HG02870 (cell line): Measurements from ENCODE around the gene CORO2A.

Experiments used
- ATAC-seq: cut with Tn5 transposase; IDR thresholded peaks from one replicate; pipeline ENCODE4 v1.9.1; 2021; ENCODE audit warnings: mild to moderate bottlenecking, moderate library complexity; ENCODE audit not compliant: unreplicated experiment

Gene CORO2A

DNA sequence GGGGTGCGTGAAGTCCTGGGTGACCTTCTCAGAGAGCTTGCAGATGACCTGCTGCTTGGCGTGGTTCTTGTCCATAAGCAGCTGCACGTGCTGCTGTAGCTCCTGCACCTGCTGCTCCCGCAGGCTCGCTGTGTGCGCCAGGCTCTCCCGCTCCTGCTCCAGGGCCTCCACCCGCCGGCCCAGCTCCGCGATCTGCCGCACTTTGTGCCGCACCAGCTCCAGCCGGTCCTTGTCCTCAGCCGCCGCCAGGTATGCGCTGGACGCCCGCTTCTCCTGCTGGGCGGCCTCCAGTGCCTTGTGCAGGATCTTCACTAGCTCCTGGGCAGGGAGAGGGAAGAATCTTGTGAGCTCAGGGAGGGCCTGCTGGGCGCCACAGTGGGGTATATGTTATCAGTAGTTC is 28.5 kb upstream of the CORO2A start:
- ATAC-seq = no peak

DNA sequence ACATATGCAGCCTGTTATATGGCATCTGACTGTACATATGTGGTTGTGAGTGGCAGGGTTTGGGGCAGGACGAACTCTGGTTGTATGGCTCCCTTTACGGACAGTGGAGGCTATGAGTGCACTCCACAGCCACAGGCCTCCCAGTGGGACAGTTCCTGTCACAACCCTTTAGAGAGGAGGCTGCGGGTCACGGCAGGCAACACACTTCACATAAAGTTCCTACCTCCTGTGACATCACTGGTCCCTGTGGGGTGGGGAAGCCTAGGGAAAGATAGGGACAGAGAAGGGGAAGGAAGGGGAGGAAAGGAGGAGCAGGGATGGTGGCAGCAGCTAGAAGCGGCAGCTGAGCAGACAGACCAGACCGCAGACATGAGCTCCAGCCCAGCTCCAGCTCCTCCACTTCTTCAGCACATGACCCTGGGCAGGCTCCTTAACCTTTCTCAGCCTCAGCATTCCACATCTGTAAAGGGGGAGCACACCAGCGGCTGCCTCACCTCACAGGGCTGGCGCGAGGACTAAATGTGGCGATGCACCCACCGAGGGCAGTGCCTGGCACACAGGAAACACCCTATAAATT is 27.4 kb upstream of the CORO2A start:
- ATAC-seq = no peak

DNA sequence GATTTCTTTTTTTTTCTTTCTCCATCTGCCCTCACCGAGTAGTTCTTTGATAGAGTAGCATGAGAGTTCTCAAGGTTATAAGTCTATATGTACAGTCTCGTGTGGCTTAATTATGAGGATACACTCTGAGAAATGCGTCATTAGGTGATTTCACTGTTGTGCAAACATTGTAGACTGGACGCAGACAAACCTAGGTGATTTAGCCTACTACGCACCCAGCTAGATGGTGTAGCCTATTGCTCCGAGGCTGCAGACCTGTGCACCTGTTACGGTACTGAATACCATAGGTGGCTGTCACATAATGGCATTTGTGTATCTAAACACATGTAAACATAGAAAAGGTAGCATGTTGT is 26.9 kb upstream of the CORO2A start:
- no peak for ATAC-seq

DNA sequence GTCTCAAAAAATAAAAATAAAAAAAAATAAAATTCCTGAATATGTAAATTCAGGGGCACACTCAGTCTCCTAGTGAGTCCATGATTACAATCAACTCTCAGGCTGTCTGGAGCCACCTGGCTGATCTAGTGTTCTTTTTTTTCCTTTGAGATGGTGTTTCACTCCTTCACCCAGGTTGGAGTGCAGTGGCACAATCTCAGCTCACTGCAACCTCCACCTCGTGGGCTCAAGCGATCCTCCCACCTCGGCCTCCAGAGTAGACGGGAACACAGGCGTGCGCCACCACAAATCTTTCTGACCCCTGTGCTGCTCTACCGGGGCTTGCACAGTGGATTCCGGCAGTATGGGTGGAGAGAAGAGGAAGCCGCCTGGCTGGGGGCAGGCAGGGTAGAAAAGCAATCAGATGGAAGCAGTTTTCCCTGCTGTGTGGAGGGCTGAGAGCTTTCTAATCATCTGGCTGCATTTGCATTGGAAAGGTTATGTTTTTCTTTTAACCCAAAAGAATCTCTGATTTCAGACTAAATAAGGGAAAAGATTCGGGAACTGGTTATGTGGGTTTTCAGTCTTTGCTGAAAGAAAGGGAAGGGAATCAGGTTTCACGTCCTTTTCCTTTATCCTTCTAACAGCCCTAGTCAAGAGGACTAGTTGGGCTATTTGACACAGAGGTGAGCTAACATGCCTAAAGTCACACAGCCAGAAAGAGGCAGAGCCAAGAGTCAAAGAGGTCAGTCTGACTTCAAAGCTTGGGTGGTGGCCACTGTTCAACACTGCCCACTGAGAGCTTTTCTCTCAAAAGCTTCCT is 26.3 kb upstream of the CORO2A start:
- ATAC-seq = no peak

DNA sequence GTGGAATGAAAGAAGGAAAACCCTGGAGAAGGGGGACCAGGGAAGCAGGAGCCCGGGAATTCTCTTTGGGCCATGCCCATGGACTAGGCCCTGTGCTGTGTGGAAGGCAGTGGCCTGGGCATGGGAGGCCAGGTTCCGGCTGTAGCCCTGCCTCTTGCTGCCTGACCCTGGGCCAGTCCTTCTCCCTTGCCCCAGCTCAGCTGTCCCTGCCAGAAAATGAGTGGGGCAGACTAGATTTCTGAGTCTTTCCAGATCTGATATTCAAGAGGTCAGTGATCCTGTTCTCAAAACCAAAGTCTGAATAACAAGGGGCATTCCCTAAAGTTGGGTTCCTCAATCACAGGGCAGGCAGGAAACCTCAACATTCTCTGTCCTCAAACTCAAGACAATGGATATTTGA is 24.8 kb upstream of the CORO2A start:
- no peak for ATAC-seq

DNA sequence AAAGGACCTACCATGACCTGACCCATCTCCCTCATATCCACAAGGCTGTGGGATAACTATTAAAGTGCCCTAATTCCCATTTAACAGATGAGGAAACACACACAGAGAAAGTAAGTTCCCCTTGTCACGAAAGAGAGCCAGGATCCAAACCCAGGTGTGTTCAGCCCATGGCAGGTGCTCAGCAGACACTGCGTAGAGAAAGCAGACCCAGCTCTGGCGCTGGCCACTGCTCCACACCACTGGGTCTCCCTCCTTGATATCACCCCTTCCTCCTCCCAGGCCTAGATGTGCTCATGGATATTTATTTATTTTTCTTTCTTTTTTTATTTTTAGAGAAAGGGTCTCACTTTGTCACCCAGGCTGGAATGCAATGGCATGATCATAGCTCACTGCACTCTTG is 24.0 kb upstream of the CORO2A start:
- ATAC-seq = no peak

DNA sequence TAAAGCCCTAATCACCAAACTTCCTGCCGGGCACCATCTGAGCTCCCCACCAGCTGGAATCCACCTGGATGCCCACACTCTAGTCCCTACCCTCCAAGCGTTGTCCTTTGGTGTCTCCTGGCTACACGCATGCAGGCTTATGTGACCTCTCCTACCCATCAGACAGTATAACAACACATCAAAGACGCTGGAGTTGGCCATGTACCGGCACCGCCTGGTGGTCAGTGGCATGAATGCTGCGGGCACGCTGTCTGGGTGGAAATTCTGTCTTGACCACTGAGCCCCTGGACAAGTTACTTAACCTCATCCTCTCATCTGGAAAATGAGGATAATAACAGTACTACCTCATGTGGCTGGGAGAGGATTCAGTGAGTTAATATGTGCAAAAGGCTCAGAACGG is 23.4 kb upstream of the CORO2A start:
- ATAC-seq = no peak

DNA sequence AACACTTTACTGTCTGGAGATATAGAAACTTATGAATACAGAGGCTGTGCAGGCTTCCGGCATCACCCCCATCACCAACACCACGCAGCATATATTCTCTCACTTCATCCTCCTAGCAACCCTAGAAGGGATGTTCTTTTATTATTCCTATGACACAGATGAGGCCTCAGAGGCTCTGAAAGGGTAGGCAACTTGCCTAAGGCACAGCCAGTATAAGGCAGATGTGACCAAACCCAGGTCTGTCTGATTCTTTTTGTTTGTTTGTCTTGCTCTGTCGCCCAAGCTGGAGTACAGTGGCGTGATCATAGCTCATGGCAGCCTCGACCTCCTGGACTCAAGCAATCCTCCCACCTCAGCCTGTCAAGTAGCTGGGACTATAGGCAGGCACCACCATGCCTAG is 22.8 kb upstream of the CORO2A start:
- no peak for ATAC-seq

DNA sequence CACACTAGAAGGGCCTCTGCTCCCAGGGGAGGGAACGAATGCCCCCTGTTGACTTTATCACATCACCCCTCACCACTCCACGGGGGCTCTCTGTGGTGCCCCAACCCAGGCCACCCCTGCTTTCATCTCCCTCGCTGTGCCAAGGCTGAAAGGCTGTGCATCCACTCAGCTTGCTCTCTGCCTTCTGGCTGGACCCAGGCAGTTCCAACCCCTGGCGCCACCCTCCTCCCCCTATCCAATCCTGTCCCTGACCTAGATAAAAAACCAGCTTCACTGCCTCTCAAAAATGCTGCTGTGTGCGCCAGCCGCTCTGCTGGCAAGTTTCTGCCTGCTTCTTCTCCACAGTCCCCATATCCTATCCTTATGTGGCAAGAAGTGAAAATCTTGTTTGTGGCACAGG is 22.4 kb upstream of the CORO2A start:
- ATAC-seq = no peak

DNA sequence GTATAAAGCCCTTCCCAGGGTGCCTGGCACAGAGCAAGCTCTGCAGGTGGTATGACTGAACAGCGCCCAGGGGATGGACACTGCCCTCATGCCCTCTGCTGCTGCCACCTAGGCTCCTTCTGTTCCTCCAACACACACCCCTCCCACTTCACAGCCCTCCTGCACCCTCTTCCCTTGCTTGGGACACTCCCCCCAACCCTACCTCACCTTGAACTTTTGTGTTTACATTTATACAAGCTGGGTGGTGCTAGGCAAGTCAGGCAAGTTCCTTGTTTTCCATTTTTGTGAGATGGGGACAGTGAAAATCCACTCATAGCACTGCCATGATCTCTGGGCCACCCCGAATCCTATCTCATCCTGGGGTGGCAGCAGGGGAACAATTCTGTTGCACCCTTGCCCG is 18.8 kb upstream of the CORO2A start:
- no peak for ATAC-seq

DNA sequence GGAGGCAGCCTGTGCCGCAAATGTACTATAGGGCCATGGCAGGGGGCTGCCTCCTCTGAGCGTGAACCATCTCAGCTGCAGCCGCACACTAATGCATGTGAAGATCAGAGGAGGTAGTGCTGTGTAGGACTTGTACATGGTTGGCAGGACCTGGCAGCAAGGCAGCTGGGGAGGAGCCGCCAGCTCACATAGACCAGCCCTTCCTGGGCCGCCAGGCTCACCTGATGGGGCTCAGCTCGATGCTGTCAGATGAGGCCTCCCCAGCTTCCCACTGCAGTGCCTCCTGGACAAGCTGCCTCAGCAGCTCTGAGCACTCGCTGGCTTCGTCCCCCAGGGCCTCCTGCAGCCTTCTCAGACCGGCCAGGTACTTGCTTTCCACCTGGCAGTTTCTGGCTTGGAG is 18.0 kb upstream of the CORO2A start:
- ATAC-seq = no peak

DNA sequence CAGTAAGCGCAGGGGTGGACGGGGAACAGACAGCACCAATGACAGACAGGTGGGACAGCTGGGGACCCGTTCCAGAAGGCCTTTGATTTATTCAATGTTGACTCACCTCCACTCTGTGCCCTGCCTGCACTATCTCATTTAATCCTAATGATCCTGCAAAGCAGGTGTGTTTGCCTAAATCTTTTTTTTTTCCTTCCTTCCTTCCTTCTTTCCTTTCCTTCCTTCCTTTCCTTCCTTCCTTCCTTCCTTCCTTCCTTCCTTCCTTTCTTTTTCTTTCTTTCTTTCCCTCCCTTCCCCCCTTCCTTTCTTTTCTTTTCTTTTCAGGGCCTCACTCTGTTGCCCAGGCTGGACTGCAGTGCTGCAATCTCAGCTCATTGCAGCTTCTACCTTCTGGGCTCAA is 17.1 kb upstream of the CORO2A start:
- ATAC-seq = no peak

DNA sequence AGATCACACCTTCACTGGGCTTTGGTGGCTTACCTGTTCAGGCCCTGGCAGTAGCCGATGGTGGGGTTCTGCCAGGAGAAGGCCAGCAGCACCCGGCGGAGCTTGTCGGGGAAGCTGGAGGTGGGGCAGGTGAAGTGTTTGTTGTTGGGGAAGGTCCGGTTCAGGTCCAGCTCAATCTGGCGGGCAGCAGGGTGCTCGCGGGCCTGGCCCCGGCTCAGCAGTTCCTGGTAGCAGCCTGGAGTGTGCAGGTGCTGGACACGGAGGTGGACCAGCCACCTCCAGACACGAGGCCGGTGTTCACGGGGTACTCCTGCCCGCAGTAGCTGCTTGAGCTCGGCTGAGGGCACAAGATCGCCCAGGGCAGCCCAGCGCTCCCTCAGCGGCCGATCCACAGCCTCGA is 16.2 kb upstream of the CORO2A start:
- no peak for ATAC-seq

DNA sequence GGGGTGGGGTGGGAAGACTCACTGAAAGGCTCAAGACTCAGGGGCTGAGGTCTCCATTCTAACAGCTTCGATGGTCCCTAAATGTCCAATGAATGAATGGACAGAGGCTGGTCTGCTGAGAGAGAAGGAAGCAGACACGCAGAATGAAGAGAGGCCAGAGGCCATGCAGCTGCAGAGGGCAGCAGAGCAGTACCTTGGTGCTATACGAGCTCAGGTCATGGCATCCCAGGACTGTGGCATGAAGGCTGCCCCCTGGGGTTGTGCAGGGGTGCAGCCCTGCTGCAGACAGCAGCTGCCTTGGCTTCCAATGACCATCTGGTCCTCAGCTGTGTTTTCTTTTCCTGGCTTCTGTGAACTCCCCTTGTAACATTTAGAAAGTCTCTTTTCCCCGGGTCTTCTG is 15.2 kb upstream of the CORO2A start:
- ATAC-seq = no peak

DNA sequence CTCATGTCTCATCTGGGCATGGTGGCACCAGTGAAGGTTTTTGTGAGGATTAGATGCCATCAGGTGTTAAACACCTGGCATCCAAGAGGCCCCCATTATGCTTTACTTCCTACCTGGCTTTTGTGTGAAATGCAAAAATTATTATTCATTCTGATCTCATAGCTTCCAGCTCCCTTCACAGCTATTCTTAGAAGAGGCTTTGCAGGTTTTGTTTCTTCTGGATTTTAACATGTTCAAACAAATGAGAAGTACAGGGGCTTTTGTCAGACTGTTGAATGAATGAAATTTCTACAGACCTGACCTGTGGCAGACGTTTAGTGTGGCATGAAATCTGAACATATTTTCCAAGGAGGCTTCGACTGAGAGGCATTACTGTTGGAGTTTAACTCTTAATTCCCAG is 14.3 kb upstream of the CORO2A start:
- ATAC-seq = no peak

DNA sequence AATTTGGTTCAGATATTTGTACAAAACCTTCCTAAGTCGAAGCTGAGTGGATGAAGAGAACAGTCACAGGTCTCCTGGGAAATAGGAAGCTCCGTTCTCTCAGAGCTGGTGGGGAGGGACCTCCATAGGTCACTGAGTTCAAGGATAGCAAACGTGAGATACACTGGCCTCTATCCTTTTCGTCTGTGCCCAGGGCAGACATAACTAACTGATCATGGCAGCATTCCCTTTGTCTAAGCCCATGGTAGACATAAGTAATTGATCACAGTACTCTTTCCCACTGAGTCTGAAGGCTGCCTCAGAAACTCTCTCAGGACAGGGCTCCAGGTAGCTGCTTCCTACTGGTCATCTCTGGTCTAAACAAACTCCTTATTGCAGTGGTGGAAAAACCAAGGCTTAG is 12.3 kb upstream of the CORO2A start:
- no peak for ATAC-seq

DNA sequence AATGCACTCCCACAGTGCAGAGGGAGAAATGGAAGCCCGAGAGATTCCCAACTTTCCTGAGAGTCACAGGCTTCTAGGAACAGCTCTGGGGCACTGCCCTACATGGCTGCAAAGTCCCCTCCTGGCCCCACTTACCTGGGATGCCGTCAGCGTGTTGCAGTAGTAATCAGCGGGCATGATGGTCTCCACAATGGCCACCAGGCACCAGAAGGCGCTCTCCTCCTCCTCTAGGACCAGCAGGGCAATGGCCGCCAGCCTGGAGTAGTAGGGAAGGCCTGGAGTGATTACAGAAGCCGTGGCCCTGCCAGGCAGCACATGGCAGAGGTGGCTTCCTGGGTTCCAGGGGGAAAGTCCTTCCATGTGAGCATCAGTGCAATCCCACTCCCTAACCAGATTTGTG is 10.7 kb upstream of the CORO2A start:
- ATAC-seq = no peak

DNA sequence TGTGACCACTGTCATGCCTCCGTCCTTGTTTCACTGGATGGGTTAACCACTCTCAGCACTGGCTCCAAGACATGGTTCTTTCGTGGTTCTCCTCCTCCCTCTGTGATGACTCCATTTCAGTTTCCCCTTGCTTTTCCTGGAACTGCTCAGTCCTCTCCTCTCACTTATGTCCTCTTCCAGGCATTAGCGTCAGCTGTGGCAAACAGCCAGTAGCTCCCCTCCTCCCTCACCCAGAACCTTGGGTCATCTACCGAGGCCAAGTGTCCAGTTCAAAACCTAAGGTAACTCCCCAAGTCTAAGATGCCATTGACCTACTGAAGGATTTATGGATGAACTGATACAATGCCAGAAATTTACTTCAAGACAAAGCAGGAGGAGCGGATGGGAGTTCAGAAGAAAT is 9.8 kb upstream of the CORO2A start:
- ATAC-seq = no peak

DNA sequence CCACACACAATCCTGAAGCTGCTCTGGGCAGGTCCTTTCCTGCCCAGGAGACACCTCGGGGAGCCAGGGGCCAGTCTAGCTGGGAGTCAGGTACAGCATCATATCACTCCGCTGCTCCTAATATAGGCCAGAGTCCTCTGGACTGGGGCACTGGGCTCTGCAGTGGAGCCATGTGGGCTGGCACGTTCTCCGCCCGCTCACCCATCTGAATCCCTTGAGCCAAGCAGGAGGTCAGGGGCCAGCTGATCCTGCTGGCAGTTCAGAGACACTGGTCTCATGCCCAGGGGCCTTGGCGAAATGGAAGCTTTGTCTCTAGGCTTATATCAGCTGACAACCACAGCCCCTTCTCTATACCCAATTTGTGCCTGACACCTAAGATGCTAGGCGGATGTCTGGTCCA is 9.3 kb upstream of the CORO2A start:
- ATAC-seq = no peak

DNA sequence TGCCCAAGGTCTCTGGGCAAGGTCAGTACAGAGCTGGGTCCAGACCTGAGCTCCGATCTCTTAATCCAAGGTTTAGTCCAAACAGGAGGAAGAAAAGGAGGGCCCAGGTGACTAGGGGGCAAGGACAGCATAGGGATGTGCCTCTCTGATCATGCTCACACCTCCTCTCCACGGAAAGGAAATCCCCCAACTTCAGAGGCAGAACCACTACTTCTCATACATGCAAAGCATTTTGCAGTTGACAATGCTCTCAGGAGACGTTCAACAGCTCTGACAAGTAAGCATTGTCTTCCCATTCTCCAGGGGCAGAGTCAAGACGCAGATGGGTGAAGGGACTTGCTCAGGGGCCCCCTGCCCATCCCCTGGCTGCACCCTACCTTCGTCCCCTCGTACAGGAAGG is 8.7 kb upstream of the CORO2A start:
- ATAC-seq = peak; percentile 76

DNA sequence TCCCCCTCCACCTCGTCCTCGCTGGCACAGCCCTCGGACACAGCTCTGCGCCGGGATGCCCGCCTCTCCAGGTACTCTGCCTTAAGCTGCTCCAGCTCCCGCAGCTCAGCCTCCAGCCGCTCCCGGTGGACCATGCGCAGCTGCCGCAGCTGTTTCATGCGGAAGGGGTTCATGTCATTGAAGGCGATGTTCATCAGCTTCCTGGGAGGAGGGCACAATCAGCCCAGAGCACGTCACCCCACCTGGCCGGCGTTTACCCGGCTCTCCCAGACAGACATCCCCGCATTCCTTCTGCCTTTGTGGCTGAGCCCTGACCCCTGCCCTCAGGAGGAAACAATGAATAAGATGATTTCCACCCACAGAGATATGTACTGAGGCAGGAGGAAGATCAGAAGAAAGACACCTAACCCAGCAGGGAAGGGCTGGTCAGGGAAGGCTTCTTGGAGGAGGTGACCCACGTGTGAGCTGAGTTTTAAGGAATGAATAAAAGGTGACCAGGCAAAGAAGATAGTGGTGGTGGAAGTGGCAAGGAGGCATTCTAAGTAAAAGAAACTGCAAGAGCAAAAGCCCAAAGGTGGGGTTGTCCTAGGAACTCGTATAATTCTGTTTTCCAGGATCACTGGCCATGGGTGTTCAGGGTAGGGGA is 7.1 kb upstream of the CORO2A start:
- no peak for ATAC-seq

DNA sequence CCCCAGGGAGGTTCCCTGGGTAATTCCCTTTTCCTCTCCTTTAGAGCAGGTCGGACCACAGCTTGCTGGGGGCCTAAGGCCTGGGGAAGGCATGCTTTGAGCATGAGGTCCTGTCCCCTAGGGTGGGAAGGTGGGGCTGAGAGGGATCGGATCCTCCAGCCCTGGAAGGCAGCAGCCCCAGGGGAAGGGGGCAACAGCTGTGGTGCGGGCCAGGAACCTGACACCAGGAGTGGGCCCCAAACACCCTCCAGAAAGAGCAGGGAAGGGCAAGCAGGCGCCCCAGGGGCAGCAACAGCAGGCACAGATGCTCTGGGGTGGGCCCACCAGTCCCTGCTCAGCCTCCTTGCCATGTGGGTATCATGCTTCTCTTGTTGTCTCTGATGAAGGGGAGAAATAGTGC is 3.2 kb upstream of the CORO2A start:
- no peak for ATAC-seq
